Measurements from ENCODE around the gene USP24. TPM values are rescaled to one million over a fixed set of nuclear protein-coding genes. Genes with fewer than 3 reads are reported as not detected.

The USP24 gene
- polyA plus RNA-seq, 1 donor (not counting 4 experiments of a cell fraction or from before 2014, with no cell fraction given): 22.5 TPM

- no peaks in the 10 kb centered on the region for H3K79me2 ChIP-seq (ENCODE audit: control insufficient read depth, insufficient read depth, low read length)
- H3K9ac ChIP-seq (ENCODE audit: control insufficient read depth, extremely low read depth, insufficient read depth, low read length): no peak overlapping the region
- H4K20me1 ChIP-seq (ENCODE audit: control insufficient read depth, extremely low read depth, insufficient read depth, low read length): no peaks in the 10 kb centered on the region
- no peak overlapping the region for H3K4me3 ChIP-seq (ENCODE audit: control insufficient read depth in 2 of 3, extremely low read depth in 1 of 3, insufficient read depth in 2 of 3, low read depth in 1 of 3, low read length in 3 of 3)
- H3K4me1 ChIP-seq (ENCODE audit: control insufficient read depth, extremely low read depth, insufficient read depth, low read length): no peaks in the 10 kb centered on the region
- H3K4me2 ChIP-seq (ENCODE audit: control insufficient read depth, extremely low read depth, insufficient read depth, low read depth, low read length): no peak overlapping the region
- H3K36me3 ChIP-seq (ENCODE audit: control insufficient read depth in 2 of 2, extremely low read depth in 1 of 2, insufficient read depth in 2 of 2, low read length in 2 of 2): peaks cover 29 to 38% of the 10 kb centered on the region in 2 experiments
- dilution Hi-C loops (cut with MboI; ENCODE audit: extremely low pct_ligation_motif_present, low sequenced_read_pairs): no loop called here
- no peak overlapping the region for H3K27ac ChIP-seq (ENCODE audit: control insufficient read depth, insufficient read depth, low read length)
- no peak overlapping the region for H2AFZ ChIP-seq (ENCODE audit: control insufficient read depth, low read length)
- H3K9me1 ChIP-seq (ENCODE audit: control insufficient read depth, extremely low read depth, insufficient read depth, low read length): no peaks in the 10 kb centered on the region
- TF ChIP-seq, protein P1, sequence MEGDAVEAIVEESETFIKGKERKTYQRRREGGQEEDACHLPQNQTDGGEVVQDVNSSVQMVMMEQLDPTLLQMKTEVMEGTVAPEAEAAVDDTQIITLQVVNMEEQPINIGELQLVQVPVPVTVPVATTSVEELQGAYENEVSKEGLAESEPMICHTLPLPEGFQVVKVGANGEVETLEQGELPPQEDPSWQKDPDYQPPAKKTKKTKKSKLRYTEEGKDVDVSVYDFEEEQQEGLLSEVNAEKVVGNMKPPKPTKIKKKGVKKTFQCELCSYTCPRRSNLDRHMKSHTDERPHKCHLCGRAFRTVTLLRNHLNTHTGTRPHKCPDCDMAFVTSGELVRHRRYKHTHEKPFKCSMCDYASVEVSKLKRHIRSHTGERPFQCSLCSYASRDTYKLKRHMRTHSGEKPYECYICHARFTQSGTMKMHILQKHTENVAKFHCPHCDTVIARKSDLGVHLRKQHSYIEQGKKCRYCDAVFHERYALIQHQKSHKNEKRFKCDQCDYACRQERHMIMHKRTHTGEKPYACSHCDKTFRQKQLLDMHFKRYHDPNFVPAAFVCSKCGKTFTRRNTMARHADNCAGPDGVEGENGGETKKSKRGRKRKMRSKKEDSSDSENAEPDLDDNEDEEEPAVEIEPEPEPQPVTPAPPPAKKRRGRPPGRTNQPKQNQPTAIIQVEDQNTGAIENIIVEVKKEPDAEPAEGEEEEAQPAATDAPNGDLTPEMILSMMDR (optimal IDR thresholded peaks at IDR 0.05 in 1 of 3, IDR thresholded peaks at IDR 0.05 in 1 of 3, conservative IDR thresholded peaks at IDR 0.05 in 1 of 3; ENCODE audit: extremely low read depth in 1 of 3, insufficient read depth in 2 of 3, low read length in 3 of 3): no peak
- TF ChIP-seq EZH2 (IDR thresholded peaks at IDR 0.05; ENCODE audit: low read length): no peak
- DNase-seq (ENCODE audit: low read depth, low spot score): no peak
- no peak for FAIRE-seq
- no peaks in the 10 kb centered on the region for H3K9me3 ChIP-seq (ENCODE audit: control insufficient read depth, low read depth, low read length)
- no peaks in the 10 kb centered on the region for H3K27me3 ChIP-seq (ENCODE audit: control insufficient read depth, extremely low read depth, insufficient read depth, low read length)
Observed at GRCh38 chr1:55140137-55140536, 75.0 kb downstream of the USP24 start.

DNA sequence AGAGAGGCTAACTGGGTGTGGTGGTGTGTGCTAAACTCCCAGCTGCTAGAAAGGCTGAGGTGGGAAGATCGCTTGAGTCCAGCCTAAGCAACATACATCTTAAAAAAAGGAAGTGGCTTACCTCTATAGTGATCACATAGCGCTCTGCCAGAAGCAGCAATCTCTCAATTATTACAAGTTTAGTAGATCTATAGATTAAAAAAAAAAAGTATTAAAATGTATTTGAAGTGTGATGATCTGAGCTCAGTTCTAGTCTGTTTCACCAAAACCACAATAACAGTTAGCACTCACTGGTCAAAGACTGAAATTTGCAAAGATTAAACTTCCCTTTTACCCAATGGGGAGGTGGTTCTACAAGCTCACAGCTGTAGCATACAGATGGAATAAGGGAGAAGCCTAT, 76.3 kb downstream of the USP24 start:
- dilution Hi-C loops (cut with MboI; ENCODE audit: extremely low pct_ligation_motif_present, low sequenced_read_pairs): no loop called here
- H3K4me2 ChIP-seq (ENCODE audit: control insufficient read depth, extremely low read depth, insufficient read depth, low read depth, low read length): no peak overlapping the region

More for the DNA sequence above, 76.3 kb downstream of the USP24 start:
- Histone ChIP-seq H3K9ac (ENCODE audit: control insufficient read depth, extremely low read depth, insufficient read depth, low read length) (no peak overlapping the region), H3K36me3 (ENCODE audit: control insufficient read depth in 2 of 2, extremely low read depth in 1 of 2, insufficient read depth in 2 of 2, low read length in 2 of 2) (peaks cover 33 to 37% of the 10 kb centered on the region in 2 experiments), H3K4me3 (ENCODE audit: control insufficient read depth in 2 of 3, extremely low read depth in 1 of 3, insufficient read depth in 2 of 3, low read depth in 1 of 3, low read length in 3 of 3) (no peak overlapping the region), H3K4me1 (ENCODE audit: control insufficient read depth, extremely low read depth, insufficient read depth, low read length) (no peaks in the 10 kb centered on the region), H3K27me3 (ENCODE audit: control insufficient read depth, extremely low read depth, insufficient read depth, low read length) (no peaks in the 10 kb centered on the region), H3K9me3 (ENCODE audit: control insufficient read depth, low read depth, low read length) (no peaks in the 10 kb centered on the region), H3K79me2 (ENCODE audit: control insufficient read depth, insufficient read depth, low read length) (no peaks in the 10 kb centered on the region), H3K27ac (ENCODE audit: control insufficient read depth, insufficient read depth, low read length) (no peak overlapping the region), H2AFZ (ENCODE audit: control insufficient read depth, low read length) (no peak overlapping the region), H3K9me1 (ENCODE audit: control insufficient read depth, extremely low read depth, insufficient read depth, low read length) (no peaks in the 10 kb centered on the region), H4K20me1 (ENCODE audit: control insufficient read depth, extremely low read depth, insufficient read depth, low read length) (no peaks in the 10 kb centered on the region)
- no peak for TF ChIP-seq EZH2 (IDR thresholded peaks at IDR 0.05; ENCODE audit: low read length)
- TF ChIP-seq, protein P1 (optimal IDR thresholded peaks at IDR 0.05 in 1 of 3, IDR thresholded peaks at IDR 0.05 in 1 of 3, conservative IDR thresholded peaks at IDR 0.05 in 1 of 3; ENCODE audit: extremely low read depth in 1 of 3, insufficient read depth in 2 of 3, low read length in 3 of 3): no peak
- DNase-seq (ENCODE audit: low read depth, low spot score): no peak
- no peak for FAIRE-seq

Data from keratinocyte (primary cell).